ENCODE data around the gene SPATA31A5.
"Not testable (repeated sequence)": the region's sequence is repeated elsewhere in the genome, so short reads cannot be mapped to it uniquely, and the experiment has no call there.

The SPATA31A5 gene

GRCh38 chr9:60914107-60914506 is at the start of gene SPATA31A5:
TSS of gene SPATA31A5 (plus strand) at chr9:60914407. CDS start at chr9:60914436, 29 bp downstream.
- not testable (repeated sequence) for H3K4me2 ChIP-seq (ENCODE audit: low read length); H3K9me2 ChIP-seq (ENCODE audit: low read depth, low read length); H3F3A ChIP-seq (ENCODE audit: insufficient read depth, low read length); H3K27ac ChIP-seq (ENCODE audit: low read depth, low read length, poor library complexity, severe bottlenecking); H2AFZ ChIP-seq (ENCODE audit: low read length); H3K27me3 ChIP-seq (ENCODE audit: insufficient read depth, low read length); H3K9ac ChIP-seq (ENCODE audit: low read length); H4K20me1 ChIP-seq (ENCODE audit: insufficient read depth, low read length); H3K4me1 ChIP-seq (ENCODE audit: insufficient read depth, low read length, severe bottlenecking); H3K79me2 ChIP-seq (ENCODE audit: insufficient read depth, low read length); H3K4me3 ChIP-seq (ENCODE audit: low read depth, low read length, poor library complexity, severe bottlenecking); H3K36me3 ChIP-seq (ENCODE audit: insufficient read depth, low read length); H3K9me3 ChIP-seq (ENCODE audit: low read length)

GRCh38 chr9:60962990-60963350 is 48.8 kb downstream of the SPATA31A5 start:
- not testable (repeated sequence) for H3K4me2 ChIP-seq (ENCODE audit: low read length); H3K9ac ChIP-seq (ENCODE audit: low read length); H3K36me3 ChIP-seq (ENCODE audit: insufficient read depth, low read length); H3K4me1 ChIP-seq (ENCODE audit: insufficient read depth, low read length, severe bottlenecking); H3F3A ChIP-seq (ENCODE audit: insufficient read depth, low read length); H3K4me3 ChIP-seq (ENCODE audit: low read depth, low read length, poor library complexity, severe bottlenecking); H3K79me2 ChIP-seq (ENCODE audit: insufficient read depth, low read length); H3K9me3 ChIP-seq (ENCODE audit: low read length); H3K9me2 ChIP-seq (ENCODE audit: low read depth, low read length); H2AFZ ChIP-seq (ENCODE audit: low read length); H3K27me3 ChIP-seq (ENCODE audit: insufficient read depth, low read length); H4K20me1 ChIP-seq (ENCODE audit: insufficient read depth, low read length); H3K27ac ChIP-seq (ENCODE audit: low read depth, low read length, poor library complexity, severe bottlenecking)

GRCh38 chr9:60966382-60966781 is 52.2 kb downstream of the SPATA31A5 start:
- not testable (repeated sequence) for H3K79me2 ChIP-seq (ENCODE audit: insufficient read depth, low read length); H3K4me1 ChIP-seq (ENCODE audit: insufficient read depth, low read length, severe bottlenecking); H3F3A ChIP-seq (ENCODE audit: insufficient read depth, low read length); H3K36me3 ChIP-seq (ENCODE audit: insufficient read depth, low read length); H3K9me2 ChIP-seq (ENCODE audit: low read depth, low read length); H3K9me3 ChIP-seq (ENCODE audit: low read length); H3K27me3 ChIP-seq (ENCODE audit: insufficient read depth, low read length); H2AFZ ChIP-seq (ENCODE audit: low read length); H4K20me1 ChIP-seq (ENCODE audit: insufficient read depth, low read length); H3K27ac ChIP-seq (ENCODE audit: low read depth, low read length, poor library complexity, severe bottlenecking); H3K4me3 ChIP-seq (ENCODE audit: low read depth, low read length, poor library complexity, severe bottlenecking); H3K4me2 ChIP-seq (ENCODE audit: low read length); H3K9ac ChIP-seq (ENCODE audit: low read length)

All from OCI-LY1 (cell line).